Epidermal melanocyte (primary cell): Measurements from ENCODE around the gene SBF1.

Experiments
- DNase-seq: peaks from one replicate; pipeline ENCODE4 v3.0.0; 2011; ENCODE audit warnings: low spot score; ENCODE audit not compliant: insufficient read length

SBF1 gene

GRCh38 chr22:50486561-50487289, 11.9 kb upstream of the SBF1 start, which contains the start of gene MIOX:
Gene MIOX (plus strand): TSS chr22:50486859. CDS start chr22:50486898, 39 bp downstream.
- DNase-seq, result no peak

DNA sequence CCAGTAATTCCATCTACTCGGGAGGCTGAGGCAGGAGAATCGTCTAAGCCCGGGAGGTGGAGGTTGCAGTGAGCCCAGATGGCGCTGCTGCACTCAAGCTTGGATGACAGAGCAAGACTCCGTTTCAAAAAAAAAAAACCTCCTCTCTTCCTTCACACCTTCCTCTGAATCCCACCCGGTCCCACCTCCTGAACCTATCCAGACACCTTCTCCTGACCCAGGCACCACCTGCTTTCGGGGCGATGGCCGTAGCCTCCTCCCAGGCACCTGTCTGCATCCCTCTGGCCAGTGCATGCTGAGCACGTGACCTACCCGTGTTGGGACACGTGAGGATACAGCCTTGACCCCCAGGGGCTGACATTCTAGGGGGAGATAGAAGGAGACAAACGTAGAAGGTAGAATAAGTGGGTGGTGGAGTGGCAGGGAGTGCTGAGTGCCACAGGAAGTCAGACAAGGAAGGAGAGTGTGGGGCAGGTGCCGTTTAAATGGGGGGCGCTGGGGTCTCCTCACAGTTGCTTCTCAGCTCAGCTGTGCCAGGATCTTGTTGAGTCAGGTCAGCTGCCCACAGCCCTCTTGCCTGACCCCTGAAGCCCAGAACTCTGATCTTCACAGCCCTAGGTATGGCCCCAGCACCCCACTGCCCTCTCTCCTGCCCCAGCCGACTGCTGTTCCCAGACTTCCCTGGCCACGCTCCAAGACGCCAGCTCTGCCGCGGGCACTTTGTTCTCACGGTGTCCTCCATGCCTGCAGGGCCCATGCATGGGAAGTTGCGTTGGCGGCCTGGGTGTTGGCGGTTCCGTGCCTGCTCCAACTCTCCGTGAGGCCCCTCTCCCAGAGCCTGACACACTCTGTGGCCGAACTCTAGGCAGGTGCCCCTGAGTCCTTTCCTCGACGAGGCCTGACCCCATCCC, 10.6 kb upstream of the SBF1 start:
- DNase-seq, result no peak

- DNase-seq, result no peak
Observed at GRCh38 chr22:50483977-50484853, 9.4 kb upstream of the SBF1 start.

- no peak for DNase-seq
Observed at GRCh38 chr22:50483556-50483955, 8.7 kb upstream of the SBF1 start.

- no peak for DNase-seq
Observed at GRCh38 chr22:50483106-50483505, 8.3 kb upstream of the SBF1 start.

GRCh38 chr22:50482107-50483074, 7.6 kb upstream of the SBF1 start:
- DNase-seq, result no peak

GRCh38 chr22:50481440-50482106, 6.7 kb upstream of the SBF1 start, which contains the start of gene ADM2:
Gene ADM2 (plus strand): TSS chr22:50481543. CDS start chr22:50481848, 305 bp downstream.
- DNase-seq, result no peak

DNA sequence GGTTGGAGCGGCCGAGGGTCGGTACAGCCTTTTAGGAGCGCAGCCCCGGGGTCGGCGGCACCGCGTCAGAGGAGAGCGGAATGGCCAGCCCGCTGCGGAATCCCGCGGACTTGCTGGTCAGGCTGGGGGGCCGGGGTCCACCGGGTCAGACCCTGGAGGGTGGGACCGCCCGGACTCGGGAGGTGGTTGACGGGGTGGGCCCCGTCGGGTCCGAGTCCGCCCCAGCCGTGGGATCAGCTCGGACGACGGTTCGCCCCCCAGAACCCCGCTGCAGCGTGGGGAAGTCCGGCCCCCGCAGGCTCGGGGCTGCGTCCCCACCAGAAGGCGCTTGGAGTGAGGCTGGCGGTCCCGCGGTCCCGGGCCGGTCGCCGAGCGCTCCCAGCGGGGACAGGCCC, 6.2 kb upstream of the SBF1 start:
- no peak for DNase-seq

GRCh38 chr22:50479721-50480120, 4.9 kb upstream of the SBF1 start:
- no peak for DNase-seq

DNA sequence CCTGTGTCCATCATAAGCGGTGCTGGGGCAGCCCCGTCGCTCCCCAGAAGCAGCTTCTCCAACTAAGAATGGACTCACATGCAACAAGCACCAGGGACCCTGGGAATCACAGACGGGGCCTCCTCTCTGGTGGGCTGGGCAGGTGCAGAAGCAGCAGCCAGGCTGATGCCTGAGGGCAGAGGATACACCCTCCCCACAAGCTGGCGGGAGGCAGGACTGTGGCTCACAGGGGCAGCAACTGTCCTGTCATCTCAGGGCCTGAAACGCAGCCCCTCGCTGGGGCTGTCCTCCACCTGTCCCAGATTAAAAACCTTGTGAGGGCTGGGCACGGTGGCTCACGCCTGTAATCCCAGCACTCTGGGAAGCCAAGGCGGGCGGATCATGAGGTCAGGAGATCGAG, 3.1 kb upstream of the SBF1 start:
- no peak for DNase-seq

DNA sequence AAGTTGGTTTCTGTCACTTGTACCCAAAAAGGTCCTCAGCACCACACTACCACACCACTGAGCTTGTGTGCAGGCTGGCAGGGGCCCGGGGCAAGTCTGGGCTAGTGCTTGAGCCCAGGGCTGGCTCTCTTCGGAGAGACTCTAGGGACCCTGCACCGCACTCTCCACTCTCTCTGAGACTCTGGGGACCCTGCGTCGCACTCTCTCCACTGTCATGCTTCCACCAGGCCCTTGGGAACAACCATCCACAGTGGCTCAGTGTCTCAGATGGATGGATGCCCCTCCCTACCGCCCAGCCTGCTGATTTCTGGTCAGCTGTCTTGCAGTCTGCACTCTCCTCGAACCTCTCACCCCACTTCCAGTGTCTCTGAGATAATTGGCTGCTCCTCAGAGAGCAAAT, 2.0 kb upstream of the SBF1 start:
- DNase-seq, result no peak

GRCh38 chr22:50475652-50476002, 792 bp upstream of the SBF1 start:
- DNase-seq, result no peak

- DNase-seq, result peak; percentile 64
Observed at GRCh38 chr22:50473855-50474671, 772 bp downstream of the SBF1 start.

- no peak for DNase-seq
Observed at GRCh38 chr22:50473088-50473487, 1.7 kb downstream of the SBF1 start.

DNA sequence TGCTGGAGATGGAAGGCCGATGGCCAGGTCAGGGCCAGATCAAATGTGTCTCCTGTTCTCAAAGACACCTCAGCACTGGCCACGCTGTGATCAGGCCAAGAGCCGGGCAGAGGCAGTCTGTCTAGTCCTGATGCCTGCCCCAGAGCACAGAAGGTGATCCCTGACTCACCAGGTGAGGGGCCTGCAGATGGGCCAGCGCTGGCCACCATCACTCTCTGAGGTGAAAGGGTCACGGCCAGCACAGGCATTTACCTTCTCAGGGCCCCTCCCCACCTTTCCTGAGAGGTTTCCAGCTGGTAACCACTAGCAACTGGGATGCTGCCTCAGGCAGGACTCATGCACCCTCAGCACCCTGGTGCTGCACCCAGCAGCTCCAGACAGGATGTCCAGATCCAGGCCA, 2.9 kb downstream of the SBF1 start:
- DNase-seq, result no peak

- no peak for DNase-seq
Observed at GRCh38 chr22:50471197-50471847, 3.5 kb downstream of the SBF1 start.

DNA sequence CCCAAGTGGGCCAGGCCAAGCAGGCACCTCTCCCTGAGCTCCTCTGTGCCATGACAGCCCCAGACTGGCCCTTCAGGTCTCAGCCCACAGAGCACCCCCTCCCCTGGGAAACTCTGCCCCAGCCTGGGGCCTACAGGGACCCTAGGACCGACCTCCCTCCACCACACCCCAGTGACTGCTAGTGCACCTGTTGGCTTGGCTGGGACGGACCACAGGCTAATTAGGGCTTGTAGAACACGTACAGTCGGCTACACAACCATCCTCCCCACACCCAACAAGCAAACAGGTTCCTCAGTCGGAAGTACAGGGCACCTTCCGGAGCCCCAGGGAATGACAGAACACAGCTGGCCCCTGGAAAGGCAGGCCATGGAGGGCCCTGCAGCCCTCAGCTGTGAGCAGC, 4.3 kb downstream of the SBF1 start:
- DNase-seq, result no peak
